ENCODE results near the gene UGCG. TPM values are rescaled to one million over a fixed set of nuclear protein-coding genes. Genes with fewer than 3 reads are reported as not detected.

The UGCG gene
- total RNA-seq, 1 donor: 399 TPM

- no peak for TF ChIP-seq CTCF (IDR thresholded peaks at IDR 0.05; ENCODE audit: insufficient read depth, low read depth, low read length)
- no peak for DNase-seq (ENCODE audit: low read depth)
- no peak overlapping the region for H3K4me3 ChIP-seq (ENCODE audit: low read depth, low read length)
Observed at GRCh38 chr9:111966124-111966723, 69.6 kb downstream of the UGCG start.

GRCh38 chr9:111966861-111967291 lies 70.3 kb downstream of the UGCG start:
- no peak overlapping the region for H3K4me3 ChIP-seq (ENCODE audit: low read depth, low read length)
- DNase-seq (ENCODE audit: low read depth): peak; percentile 38

GRCh38 chr9:111967621-111968020 lies 71.0 kb downstream of the UGCG start:
- DNase-seq (ENCODE audit: low read depth): no peak
- no peak overlapping the region for H3K4me3 ChIP-seq (ENCODE audit: low read depth, low read length)
- TF ChIP-seq CTCF (IDR thresholded peaks at IDR 0.05; ENCODE audit: insufficient read depth, low read depth, low read length): no peak

More at GRCh38 chr9:111966861-111967291, 70.3 kb downstream of the UGCG start:
- TF ChIP-seq CTCF (IDR thresholded peaks at IDR 0.05; ENCODE audit: insufficient read depth, low read depth, low read length): no peak

- peak; percentile 80 for DNase-seq (ENCODE audit: low read depth)
- TF ChIP-seq CTCF (IDR thresholded peaks at IDR 0.05; ENCODE audit: insufficient read depth, low read depth, low read length): no peak
- H3K4me3 ChIP-seq (ENCODE audit: low read depth, low read length): no peak overlapping the region
Observed at GRCh38 chr9:111969061-111969460, 72.4 kb downstream of the UGCG start.

GRCh38 chr9:111969622-111970021 lies 73.0 kb downstream of the UGCG start:
- no peak overlapping the region for H3K4me3 ChIP-seq (ENCODE audit: low read depth, low read length)
- no peak for DNase-seq (ENCODE audit: low read depth)
- TF ChIP-seq CTCF (IDR thresholded peaks at IDR 0.05; ENCODE audit: insufficient read depth, low read depth, low read length): no peak

- TF ChIP-seq CTCF (IDR thresholded peaks at IDR 0.05; ENCODE audit: insufficient read depth, low read depth, low read length): no peak
- DNase-seq (ENCODE audit: low read depth): no peak
- H3K4me3 ChIP-seq (ENCODE audit: low read depth, low read length): no peak overlapping the region
Observed at GRCh38 chr9:111970827-111971226, 74.2 kb downstream of the UGCG start.
